Measurements from ENCODE around the gene TTC7B.
"Not testable (repeated sequence)": the region's sequence is repeated elsewhere in the genome, so short reads cannot be mapped to it uniquely, and the experiment has no call there.

TTC7B gene, protein sequence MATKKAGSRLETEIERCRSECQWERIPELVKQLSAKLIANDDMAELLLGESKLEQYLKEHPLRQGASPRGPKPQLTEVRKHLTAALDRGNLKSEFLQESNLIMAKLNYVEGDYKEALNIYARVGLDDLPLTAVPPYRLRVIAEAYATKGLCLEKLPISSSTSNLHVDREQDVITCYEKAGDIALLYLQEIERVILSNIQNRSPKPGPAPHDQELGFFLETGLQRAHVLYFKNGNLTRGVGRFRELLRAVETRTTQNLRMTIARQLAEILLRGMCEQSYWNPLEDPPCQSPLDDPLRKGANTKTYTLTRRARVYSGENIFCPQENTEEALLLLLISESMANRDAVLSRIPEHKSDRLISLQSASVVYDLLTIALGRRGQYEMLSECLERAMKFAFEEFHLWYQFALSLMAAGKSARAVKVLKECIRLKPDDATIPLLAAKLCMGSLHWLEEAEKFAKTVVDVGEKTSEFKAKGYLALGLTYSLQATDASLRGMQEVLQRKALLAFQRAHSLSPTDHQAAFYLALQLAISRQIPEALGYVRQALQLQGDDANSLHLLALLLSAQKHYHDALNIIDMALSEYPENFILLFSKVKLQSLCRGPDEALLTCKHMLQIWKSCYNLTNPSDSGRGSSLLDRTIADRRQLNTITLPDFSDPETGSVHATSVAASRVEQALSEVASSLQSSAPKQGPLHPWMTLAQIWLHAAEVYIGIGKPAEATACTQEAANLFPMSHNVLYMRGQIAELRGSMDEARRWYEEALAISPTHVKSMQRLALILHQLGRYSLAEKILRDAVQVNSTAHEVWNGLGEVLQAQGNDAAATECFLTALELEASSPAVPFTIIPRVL

DNA sequence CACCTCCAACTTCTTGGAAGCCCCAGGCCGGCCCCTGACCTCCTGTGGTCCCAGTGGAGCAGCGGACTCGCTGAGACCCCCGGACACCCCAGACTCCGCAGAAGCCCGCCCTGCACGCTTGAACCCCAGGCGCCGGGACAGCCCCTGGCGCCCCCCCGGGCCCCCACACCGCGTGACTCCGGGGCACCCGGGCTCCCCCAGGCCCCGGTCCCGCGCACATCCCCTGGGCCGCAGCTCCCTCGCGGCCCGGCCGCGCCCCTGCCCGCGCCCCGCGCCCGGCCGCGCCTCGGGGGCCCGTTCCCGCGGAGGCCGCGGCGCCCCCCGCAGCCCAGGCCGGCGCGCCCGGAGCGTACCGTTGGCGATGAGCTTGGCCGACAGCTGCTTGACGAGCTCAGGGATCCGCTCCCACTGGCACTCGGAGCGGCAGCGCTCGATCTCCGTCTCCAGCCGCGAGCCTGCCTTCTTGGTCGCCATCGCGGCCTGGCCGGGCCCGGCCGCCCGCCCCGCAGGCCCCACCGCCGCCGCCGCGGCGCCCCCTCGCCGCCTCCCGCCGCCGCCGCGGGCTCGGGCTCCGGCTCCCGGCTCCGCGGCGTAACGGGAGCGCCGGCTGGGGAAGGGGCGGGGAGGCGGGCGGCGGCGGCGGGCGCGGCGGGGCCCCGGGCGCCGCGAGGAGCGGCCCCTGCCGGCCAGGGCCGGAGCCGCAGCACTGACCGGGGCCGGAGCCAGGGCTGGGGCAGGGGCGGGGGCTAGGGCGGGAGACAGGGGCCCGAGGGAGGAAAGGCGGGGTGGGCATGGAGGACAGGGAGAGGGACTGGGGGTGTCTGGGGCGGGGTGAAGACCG lies at the start of gene TTC7B:
TSS of gene TTC7B (minus strand) at position 609 of the 841 bp plus-strand sequence. CDS start at position 474, 135 bp downstream.
- DNase-seq, result no peak

DNA sequence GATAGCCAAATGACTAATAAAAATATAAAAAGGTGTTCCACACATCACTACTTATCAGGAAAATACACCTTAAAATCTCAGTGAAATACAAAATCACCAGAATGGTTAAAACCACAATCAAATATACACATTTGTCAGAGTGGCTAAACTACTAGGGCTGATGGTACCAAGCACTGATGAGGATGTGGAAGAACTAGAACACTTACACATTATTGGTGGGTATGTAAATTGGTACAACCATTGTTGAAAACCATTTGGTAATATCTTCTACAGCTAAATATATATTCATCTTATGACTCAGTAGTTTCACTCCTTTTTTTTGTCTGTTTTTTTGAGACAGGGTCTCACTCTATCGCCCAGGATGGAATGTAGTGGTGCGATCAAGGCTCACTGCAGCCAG lies 48.5 kb upstream of the TTC7B start:
- DNase-seq, result no peak

DNA sequence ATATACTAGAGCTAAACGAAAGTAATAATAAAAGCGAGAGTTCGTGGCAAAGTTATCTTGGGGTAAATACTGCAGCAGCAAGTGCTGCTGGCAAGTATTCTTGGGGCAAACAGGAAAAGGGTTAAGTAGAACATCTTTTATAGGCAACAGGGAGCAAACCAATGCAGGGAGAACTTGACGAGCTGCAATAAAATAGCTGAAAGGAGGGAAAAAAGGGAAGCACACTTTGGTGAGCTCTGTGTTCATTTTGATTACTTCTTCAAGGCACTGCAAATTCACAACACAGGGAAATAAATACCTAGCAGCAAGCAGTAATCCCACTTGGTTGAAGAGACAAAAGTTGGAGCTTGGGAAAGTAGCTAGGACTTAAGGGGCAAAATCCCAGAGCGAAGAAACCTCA lies 42.3 kb upstream of the TTC7B start:
- no peak for DNase-seq

DNA sequence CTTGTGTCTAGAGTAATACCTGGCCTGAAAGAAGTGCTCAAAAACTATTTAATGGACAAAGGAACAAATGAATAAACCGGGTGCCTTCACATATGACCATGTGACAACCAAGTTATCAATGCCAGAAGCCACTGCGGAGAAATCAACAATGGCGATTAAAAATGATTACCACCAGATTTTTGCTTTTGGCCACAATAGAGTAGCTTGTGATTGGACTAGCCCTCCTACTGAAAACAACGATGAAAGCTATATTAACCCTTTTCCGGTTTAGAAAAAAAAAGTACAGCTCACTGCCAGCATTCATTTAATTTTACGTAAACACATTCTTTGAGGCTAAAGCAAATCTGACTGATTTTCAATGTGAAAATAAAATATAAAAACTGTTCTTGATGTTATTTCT lies 41.6 kb upstream of the TTC7B start:
- no peak for DNase-seq

DNA sequence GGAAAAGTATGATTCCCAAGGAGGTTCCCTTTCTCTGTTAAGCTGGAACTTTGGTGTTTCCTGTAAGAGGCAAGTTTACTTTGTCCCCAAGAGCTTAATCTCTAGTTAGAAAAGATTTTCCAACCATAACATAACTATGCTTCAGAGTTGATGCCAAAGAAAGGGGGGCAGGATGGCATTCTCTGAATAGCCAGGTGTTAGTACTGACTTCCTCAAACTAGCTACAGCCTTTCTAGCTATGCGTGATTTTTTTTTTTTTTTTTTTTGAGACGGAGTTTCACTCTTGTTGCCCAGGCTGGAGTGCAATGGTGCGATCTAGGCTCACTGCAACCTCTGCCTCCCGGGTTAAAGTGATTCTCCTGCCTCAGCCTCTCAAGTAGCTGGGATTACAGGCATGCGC lies 39.9 kb upstream of the TTC7B start:
- not testable (repeated sequence) for DNase-seq

DNA sequence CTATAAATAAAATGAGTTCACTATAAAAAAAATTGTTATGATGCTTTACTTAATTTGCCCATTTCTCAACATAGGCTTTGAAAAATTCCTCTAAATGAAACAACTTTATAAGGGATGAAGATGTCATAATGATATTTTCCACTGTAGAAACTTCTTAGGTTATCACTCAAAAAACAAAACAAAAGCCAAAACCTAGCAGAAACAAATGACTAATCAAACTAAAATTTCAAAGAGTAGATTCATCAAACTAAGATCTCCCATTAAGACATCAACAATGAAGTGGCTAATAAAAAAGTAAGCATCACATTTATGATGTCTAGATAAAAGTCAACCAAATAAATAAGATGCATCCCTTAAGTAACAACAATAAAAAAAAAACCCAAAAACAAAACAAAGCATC lies 36.9 kb upstream of the TTC7B start:
- no peak for DNase-seq

DNA sequence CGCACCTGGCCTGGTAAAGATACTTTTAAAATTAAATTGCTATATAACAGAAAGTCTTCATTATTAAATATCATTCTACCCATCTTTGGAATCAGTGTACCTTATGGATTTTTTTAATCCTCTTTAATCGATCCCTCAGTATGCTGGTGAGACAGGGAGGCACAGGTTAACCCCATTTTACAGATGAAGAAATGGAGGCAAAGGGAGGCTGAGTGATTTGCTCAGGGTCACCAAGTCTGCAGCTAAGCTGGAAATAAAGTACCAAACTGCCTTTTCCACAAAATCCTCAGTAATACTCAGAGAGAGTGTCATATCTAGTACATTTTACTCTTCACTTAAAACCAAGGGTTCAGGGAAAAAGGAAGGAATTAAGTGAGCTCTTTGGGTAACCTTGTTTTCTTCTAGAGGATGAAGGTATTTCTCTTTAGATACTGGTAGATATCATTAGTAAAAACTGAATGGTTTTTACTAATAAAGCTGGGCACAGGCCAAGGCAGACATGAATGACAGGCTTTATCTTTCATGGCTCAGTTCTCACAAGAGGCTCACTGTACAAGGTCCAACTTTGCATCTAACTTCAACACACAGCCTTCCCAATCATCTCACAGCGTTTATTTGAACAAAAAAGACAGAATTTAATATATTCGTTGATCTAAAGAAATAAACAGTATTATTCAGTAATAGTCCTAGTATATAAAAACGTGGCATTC lies 35.3 kb upstream of the TTC7B start:
- no peak for DNase-seq

DNA sequence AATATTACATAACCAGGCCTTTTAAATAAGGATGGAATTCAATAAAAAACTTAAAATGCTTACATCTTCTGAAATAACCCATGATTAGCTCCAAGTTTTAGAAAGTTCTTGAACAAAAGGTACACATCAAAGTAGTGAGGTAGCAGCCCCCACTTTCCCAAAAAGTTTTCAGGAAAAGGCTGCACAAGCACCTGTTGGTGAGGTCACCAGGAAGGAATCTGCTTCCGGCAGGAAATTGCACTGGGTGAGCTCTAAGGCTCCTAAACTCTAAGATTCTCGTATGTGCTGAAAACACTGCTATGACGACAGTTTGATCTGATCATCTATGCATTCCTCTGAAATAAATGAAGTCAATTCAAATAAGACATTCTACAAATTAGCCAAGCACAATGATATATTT lies 34.3 kb upstream of the TTC7B start:
- DNase-seq, result no peak

DNA sequence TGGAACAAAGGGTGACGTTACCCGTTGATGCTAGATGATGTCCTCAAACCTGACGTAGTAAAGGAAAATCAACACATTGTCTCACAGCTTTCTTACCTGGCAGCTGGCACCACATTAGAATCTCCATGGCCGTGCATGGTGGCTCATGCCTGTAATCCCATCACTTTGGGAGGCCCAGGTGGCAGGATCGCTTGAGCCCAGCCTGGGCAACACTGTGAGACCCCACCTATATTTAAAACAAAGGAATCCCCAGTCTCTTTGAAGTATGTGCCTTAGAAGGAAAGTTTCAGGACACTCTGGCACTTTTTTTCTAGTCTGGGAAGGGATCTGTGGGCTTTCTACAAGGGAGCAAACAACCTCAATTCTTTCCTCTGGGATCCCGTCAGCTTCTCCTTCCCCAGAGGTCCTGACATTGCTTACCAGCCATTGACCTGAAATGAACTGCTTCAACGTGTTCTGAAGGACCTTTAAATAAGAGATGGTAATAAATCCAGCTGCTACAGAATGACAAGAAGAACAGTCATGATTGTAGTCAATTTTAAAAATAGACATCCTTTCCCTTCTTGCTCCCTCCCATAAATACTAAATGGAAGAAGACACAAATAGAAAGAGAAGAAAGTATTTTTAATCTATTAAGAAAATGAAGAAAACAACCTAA lies 33.7 kb upstream of the TTC7B start:
- DNase-seq, result no peak

DNA sequence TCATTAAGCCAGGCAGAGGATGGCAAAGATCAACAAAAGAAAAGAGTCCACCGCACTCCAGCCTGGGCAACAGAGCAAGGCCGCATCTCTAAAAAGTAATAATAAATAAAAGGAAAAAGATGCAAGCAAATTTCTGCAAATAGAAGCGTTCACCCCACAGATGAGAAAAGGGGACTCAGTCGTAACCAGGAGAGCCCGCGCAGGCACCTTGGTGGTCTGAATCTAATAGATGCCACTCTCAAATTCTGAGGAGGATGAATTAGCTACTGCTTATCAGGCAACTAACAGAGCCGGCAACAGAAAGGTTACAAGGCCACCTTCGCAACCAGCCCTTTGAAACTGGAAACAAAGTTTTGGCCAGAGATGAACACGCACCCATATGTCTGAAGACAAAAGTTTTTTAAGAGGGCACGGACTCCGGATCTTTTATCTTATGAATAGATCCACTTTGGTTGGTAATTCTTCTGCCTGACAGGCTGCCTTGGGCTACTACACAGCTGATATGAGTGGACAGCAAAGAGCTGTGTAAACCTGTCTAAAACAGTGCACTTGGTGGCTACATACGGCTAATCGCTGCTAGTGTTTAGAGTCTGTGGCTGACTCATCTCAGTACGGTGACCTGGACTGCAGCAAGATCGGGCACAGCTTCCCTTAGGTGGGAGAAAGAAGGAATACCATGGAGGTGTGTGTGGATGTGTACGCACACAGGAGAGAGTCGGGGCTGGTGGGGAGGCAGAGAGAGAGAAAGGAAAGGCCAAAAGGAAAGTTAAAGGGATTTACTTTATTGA lies 32.9 kb upstream of the TTC7B start:
- no peak for DNase-seq

DNA sequence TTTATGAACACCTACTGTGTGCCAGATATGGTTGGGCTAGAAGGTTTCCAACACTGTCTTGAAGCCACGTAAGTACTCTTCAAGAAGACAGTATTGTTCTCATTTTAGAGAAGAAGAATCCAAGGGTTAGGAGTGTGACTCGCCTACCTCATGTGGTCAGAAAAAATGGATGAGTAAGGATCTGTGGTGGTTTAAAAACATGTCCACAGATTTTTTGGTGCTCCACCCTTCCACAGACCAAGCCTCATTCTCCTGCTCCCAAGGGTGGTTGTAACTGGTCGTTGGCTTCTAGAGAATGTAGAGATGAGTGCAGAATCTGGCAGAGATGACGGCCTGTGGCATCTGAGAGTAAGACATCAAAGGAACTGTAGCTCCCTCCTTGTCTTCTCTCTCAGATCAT lies 30.3 kb upstream of the TTC7B start:
- DNase-seq, result no peak

DNA sequence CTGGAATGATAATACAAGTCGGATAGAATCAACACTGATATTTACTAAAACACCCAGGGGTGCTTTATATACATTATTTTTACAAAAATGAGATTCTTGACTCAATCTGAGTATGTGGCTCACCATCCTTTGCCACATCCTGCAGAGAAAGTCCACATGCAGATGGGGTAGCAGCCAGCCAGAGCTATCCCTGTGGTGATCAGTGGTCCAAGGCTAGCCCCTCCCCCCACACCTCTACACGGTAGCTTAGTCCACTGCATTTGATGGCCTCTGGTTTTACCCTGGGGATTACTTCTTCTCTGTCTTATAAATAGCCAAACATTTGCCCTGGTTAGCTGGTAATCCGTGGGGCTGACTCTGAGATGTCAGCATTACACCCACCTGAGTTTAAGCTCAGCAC lies 28.1 kb upstream of the TTC7B start:
- DNase-seq, result no peak

DNA sequence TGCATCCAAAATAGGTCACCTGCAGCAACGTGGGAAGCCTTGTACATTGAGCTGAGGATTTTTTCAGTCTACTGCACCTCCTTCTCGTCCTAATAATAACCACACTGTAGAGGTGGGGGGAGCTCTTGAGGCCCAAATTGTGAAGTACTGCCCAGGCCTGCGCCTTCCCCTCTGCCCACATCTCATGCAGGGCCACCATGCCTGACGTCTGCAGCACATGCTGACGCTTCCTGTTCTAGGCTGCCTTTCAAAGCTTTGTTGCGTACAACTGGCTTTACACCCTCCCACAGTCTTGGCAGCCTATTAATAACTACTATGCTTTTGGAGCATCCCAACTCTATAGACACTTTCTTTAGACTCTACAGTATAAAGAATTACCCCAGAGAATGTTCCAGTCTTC lies 26.5 kb upstream of the TTC7B start:
- no peak for DNase-seq

DNA sequence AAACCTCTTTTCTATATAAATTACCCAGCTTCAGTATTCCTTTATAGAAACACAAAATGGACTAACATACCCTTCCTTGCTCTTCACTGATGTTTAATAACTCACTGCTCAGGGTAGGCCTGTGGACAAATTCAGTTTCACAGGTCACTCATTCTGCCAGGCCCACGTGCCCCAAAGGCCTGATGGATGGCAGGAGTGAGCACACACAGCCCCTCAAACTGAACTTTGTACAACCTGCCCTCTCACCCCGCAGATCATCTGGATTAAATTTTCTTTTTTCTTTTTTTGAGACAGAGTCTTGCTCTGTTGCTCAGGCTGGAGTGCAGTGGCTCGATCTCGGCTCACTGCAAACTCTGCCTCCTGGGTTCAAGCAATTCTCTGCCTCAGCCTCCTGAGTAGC lies 24.4 kb upstream of the TTC7B start:
- DNase-seq, result not testable (repeated sequence)

DNA sequence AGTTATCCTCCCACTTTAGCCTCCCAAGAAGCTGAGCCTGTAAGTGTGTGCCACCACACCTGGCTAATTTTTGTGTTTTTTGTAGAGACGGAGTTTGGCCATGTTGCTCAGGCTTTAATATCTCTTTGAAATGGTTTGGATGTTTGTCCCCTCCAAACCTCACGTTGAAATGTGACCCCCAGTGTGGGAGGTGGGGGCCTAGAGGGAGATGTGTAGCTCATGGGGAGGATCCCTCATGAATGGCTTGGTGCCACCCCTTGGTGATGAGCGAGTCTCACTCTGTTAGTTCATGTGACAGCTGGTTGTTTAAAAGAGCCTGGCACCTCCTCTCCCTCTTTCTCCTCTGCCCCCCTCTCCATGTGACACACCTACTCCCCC lies 23.6 kb upstream of the TTC7B start:
- no peak for DNase-seq

DNA sequence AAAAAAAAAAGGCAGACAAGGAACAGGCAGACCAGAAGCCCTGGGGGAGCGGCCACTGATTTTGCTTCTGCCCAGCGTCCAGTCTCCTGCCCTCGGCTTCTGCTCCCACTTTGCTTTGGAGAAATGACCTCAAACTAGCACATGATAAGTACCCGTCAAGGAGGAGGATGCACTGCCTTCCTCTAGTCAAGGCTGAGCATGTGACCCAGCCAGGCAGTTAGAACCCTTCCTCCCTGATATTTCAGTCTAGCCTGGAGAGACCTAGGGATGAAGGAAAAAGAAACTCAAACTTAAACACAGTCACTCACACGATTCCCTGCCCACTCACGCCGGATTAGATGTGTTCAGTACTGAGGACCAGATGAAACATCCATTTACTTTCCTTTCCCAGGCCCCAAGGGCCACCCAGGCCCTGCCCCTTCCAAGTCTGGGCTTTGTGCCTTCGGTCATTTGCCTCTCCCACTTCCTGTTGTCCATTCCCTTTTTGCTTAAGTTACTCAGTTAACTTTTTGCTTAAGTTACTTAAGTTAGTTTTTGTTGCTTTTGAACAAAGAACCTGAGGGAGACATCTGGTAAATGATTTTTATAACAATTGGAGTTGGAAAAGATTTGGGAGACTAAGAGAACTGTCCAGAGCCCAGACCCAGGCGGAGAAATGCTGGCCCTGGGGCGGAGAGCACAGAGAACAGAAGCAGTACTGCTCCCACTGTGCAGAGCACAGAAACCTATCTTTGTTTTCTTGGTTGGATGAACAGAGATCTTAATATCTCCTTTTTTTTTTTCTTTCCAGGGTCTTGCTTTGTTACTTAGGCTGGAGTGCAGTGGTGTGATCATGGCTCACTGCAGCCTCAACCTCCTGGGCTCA lies 23.0 kb upstream of the TTC7B start:
- no peak for DNase-seq

DNA sequence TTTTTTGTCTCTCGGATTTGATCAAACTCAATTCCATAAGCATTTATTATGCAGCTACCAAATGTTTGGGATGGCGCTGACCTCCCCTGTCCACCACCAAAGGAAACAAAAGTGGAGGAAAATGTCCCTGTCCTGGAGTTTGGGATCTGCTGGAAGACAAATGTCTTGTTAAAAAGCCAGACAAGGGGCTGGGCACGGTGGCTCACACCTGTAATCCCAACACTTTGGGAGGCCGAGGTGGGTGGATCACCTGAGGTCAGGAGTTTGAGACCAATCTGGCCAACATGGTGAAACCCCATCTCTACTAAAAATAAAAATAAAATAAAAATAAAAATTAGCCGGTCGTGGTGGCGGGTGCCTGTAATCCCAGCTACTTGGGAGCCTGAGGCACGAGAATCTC lies 22.3 kb upstream of the TTC7B start:
- DNase-seq, result not testable (repeated sequence)

DNA sequence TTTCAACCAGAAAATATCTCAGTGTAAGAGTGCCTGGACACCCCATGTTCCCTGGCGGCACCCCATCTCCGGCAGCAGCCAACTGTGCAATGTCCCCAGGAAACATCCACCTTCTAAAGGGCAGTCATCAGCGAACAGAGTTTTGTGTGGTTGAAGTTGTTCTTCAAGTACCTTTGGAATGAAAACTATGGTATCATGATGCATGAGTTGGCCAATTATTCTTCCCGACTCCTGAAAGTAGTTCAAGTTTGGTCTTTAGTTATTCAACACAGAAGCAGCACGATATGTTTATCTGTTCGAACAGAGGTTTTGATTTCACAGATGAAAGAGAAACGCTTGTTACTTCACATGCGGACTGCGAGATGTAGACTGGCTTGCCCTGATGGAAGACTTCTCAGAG lies 21.1 kb upstream of the TTC7B start:
- DNase-seq, result no peak

DNA sequence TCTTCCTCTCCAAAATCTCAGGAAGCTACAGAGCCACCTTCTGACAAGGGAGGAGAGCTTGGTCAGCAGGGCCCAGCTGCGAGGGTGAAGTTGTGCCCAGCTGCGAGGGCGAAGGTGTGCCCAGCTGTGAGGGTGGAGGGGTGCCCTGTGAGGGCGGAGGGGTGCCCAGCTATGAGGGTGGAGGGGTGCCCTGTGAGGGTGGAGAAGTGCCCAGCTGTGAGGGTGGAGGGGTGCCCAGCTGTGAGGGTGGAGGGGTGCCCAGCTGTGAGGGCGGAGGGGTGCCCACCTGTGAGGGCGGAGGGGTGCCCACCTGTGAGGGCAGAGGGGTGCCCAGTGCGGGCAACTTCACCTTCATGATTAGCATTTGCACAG lies 20.4 kb upstream of the TTC7B start:
- DNase-seq, result no peak

DNA sequence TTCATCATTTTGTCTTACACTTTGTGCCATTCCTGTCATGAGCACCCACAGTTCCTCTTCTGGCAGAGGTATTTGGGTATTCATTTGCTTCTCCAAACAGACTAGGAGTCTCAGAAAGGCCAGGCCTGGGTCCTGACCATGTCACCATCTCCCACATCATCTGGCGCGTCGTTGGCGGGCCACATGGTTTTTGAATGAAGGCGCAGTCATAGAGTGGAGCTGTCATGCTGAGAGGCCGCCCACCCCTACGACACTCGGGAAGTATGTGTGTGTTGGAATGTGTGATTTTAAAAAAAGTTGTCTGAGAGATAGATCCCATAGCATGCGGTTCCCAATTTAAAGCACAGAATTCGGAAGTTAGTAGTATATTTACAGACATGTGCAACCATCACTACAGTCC lies 15.6 kb upstream of the TTC7B start:
- no peak for DNase-seq

All from SIG-M5 (cell line).